Stimulated activated CD4-positive, alpha-beta T cell treated with anti-CD3 and anti-CD28 coated beads, Interleukin-4, amount 100 ng/mL, for 48 hours (primary cell): ENCODE measurements around the gene RASSF5.

Experiments
- DNase-seq, 2 donors: peaks; one replicate each; pipeline ENCODE4 v3.0.0-alpha.2; 2020; ENCODE audit warnings: low read depth in 2 of 2

Gene RASSF5

DNA sequence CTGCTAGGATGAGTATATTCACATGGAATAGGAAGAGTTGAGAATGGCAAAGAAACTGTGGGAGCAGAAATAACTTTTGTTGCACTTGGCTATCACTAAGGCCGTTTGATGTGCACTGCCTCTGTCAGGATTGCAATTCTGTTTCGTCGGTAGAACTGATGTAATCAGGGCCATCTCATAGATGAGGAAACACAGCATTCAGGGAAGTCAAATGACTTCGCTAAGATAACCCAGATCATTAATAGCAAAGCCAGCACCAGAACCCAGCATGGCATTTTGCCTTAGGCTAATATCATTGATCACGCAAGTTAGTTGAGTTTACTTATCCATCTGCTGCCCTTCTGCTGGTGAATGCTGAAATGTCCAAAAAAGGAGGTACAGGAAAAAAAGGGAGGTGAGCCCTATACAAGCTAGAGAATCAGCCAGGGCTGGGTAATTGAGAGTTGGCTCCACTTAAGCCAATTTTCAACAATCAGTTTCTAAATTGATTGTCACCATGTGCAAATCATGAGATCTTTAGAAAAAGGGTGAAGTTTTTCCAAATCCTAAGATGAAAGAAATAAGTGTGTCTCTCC lies 7.6 kb downstream of the RASSF5 start:
- DNase-seq, result no peak

DNA sequence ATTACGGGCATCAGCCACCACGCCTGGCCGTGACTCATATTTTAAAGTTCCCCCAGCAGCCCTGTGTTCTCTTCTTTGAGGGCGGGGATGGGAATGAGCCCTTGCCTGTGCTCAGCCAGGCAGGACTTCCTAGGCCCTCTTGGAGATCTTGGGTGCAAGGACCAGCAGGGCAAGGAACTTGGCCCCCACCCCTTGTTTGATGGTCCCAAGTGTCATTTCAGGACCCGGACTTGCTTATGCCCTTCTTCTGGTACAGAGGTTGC lies 9.3 kb downstream of the RASSF5 start:
- DNase-seq, result no peak

DNA sequence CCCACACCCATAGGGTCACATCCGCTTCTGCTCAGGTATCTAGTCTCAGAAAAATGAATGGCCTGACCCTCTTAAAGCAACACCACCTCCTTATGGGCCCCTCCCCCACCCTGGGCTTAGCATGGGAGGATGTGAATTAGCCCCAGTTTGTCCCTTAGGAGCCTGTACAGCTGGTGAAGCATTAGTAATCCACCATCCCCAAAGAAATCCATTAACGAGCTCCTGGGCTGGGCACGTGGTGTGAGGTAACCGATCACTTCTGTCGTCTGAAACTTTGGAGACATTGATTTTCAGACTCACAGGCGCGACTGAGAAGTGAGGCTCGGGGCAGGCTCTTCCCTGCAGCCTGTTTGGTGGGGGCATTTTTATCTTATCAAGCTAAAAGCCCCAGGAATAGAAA lies 10.5 kb downstream of the RASSF5 start:
- no peak for DNase-seq

DNA sequence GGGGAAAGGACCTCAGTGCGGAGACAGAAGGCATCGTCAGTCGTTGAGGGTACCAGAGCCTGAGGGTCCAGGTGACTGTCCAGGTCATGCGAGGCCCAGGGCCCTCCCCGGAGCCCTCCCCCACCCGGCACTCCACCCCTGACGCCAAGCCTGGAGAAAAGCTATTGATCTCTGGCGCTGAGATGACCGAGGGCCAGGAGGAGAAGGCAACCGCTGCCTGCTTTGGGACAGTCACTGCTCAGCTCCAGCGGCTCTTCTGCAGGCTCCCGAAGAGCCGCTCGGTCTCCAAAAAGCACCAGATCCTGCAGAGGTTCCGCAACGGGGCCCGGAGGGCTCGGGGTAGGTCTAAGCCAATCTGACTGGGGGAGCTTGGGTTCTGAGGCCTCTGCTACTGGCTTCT lies 10.9 kb downstream of the RASSF5 start:
- DNase-seq, result no peak

DNA sequence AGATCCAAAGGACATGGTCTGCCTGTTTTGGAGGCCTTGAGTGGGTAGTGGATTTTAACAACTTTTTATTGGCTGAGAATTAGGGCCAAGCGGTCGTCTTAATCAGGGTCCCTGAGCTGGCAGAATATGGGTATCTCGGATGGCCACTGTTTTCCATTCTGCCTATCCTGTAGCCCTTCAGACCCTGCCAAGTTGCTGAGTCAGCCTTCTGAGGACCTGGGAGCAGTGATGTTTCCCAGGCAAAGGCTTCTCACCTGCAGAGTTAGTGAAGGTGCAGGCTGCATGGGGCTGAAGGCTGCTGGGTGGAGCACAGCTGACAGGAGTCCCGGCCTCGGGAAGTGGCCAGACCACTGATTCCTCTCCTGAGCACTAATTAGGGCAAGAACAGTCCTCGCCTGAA lies 11.4 kb downstream of the RASSF5 start:
- DNase-seq, result no peak

DNA sequence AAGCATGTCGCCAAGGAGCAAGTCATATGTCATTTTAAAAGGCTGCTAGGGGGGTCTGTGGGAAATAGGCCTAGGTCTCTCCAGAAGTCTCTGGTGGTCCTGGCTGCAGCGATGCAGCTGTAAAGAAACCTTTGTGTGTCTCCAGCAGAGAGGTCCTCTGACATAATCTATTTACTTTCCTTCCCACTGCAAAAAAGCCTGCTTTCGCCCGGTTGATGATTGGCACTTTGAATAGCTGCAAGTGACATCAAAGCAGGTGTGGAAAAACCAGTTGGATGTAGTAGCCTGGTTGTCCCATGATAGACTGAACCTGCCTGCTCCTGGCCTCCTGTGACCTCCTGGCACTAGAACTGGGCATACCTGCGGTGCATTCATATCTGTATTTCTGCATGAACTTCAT lies 13.8 kb downstream of the RASSF5 start:
- no peak for DNase-seq

DNA sequence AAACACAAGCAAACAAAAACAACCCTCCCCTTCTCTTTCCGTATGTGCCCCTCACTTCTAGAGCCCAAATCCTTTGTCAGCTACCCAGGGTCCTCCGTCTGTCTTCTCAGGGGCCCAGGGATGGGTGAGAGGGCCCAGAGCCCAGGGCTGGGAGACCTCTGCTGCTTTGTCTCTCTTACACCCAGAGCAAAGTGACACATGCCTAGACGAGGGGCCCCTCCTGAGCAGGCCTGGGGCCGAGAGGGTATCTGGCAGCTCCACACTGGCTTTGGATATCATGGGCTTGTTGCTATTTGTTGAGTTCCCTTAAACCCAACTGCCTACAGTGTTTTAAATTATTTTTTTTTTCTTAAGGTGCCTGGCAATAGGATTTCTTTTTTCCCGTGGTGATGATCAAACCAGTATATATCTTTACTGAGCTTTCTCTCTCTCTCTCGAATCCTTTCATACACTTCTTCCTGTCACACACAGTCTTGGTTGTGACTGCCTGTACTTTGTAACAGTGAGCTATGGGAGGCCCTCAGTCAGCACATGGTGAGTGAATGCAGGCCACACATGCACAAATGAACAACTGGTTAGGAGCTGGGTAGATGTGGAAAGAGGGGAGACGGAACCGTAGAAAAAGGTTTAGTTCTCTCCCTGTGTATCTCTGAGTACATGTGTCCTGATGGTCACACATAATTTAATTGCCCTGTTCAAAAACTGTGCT lies 14.5 kb downstream of the RASSF5 start:
- no peak for DNase-seq

DNA sequence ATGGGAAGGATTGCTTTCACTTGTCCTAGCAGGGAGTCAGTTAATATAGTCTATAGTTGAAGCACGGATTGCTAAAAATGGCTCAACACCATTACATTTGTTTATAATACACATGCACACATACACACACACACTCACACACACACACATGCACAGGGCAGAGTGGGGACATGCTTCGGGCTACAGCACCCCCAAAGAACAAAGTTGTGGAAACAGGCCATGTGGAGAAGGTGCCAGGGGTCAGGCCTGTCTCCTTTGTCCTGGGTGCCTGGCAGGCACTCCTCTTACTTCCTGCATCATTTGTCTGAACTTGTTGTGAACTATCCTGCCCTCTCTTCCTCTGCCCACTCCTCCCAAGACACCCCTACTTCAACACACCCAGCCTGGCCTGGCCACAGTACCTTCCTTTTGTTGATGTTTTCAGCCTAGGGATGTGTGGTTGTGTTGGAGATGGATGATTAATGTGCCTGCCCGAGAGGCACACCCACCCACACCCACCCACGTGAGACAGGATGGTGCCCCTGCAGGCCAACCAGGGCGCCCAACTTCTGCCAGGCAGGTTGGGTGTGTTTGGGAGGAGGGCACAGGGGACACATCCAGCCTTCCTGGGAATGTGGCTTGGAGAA lies 17.5 kb downstream of the RASSF5 start:
- no peak for DNase-seq

DNA sequence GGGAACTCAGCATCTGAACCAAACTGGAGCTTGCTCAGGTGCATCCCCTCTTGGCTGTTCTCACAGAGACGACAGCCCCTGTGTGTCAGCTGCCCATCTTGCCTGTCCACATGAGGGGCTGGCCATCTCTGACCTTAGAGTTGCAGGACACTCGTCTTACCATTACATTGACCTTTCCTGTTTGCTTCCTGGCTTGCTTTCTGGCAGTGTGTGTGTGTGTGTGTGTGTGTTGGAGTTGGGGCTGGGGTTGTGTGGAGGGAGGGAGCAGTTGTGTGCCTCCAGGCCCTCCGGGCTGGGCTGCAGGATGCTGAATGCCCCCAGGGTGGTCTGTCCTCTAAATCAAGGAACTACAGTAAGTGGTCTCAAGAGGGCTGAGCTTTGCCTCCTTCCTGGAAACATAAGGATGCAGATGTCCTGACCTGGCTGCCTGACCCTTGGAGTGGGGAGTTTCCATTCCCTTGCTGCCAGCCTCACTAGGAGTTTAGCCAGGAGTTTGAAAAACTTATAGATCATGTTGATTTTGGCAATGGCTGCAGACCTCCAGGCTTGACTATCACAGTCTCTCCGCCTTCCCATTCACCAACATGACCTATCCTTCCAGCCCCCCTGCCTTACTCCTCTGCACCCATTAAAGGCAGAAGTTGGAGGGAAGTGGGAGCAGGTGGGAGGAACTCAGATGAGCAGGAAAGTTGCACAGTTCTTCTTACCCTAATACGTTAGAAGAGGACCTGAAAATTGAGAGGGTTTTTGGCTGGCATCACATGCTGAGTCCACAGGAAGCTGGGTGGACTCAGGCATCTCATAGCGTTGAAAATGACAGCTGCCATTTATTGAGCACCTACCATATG lies 19.0 kb downstream of the RASSF5 start:
- DNase-seq, result no peak

DNA sequence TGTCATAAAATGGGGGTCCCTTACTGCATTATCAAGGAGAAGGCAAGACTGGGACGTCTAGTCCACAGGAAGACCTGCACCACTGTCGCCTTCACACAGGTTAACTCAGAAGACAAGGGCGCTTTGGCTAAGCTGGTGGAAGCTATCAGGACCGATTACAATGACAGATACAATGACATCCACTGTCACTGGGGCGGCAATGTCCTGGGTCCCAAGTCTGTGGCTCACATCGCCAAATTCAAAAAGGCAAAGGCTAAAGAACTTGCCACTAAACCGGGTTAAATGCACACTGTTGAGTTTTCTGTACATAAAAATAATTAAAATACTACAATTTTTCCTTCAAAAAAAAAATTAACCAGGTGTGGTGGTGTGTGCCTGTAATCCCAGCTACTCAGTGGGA lies 22.1 kb downstream of the RASSF5 start:
- no peak for DNase-seq

DNA sequence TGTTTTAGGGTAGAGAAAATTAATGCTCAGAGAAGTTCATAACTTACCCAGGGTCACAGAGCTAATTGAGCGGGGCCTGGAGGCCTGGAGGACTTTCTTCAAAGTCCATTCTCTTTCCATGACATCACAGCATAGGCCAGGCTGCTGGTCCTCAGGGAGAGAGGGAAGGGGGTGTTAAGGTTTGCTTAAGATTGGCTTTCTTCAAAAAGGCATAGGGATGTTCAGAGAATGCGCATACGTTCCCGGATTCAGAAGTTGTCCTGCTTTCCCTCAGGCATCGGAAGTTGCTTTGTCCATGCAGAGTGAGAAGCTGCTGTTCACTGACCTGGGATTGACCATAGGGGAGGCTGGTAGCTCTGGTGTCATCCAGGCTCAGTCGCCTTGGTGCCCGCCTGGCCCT lies 25.0 kb downstream of the RASSF5 start:
- no peak for DNase-seq

DNA sequence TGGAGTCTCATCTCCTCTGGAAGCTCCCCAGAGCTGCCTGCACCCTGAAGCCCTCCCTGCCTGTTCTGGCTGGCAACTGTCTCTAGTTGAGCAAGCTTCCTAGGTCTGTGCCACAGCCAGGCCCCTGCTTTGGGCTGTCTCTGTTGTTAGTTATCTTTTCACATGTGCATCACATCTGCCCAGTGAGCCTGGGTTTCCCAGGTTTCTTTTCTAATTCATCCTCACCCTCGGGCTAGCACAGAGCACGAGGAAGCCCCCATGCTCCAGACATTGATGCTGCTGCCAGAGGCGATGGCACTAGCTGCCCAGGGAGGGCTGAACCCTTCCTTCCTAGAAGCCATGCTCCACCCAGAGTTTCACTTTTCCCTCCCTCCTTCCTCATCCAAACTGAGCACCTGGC lies 27.2 kb downstream of the RASSF5 start:
- DNase-seq, result no peak

DNA sequence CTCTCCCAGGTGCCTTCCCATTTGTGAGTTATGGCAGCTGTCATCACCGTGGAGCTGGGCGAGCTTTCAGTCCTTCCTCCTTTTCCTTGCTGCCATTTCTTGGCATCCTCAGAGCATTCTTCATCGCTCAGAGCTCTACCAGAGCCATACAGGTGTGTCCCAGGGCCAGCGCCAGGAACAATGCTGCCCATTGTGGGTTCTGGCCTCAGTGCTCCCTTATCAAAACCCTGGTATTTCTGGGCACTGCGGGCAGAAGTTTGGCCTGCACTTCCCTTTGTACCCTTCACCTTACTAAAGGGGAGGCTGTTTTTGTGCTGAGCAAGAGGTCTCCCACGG lies 28.5 kb downstream of the RASSF5 start:
- DNase-seq, result no peak

DNA sequence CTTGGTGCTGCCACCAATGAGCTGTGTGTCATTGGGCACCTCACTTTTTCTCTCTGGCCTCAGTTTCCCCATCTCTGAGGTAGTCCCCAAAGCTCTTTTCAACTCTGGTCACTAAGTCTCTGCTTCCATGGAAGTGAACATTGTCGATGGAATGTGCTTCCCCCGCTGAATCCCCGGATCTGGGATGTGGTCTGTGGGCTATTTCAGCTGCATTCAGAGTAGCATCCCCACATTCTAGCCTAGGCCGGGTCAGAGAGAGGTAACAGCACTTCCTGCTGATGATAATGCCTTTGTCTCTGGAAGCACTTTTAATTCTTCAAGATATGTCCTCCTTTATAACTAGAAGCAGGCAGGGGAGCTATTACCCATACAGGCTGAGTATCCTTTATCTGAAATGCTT lies 29.8 kb downstream of the RASSF5 start:
- no peak for DNase-seq

DNA sequence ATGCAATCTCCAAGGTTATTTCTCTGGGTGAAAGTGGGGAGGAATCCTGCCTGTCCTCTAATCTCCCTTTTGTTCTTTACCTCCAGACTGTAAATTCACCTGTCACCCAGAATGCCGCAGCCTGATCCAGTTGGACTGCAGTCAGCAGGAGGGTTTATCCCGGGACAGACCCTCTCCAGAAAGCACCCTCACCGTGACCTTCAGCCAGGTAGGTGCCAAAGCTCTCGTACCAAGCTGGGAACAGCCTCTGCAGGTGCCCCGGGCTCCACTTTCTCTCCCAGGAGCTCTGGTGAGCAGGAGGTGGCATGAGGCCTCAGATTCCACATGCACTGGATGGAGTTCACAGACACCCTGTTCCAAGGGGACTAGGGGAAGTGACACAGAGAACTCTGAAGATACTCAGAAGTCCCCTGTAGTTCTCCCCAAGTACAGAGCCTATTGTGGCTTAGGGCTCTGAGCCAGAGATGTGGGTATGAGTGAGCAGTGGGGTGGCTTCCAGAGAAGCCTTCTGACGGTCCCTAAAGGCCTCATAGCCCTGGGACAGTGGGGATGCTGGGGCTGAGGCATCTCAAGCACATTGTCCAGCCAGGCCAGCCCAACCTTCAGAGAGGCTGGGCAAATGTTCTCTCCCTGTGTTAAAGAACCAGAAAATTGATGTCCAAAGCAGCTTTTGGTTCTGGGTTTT lies 30.9 kb downstream of the RASSF5 start:
- DNase-seq, result no peak

DNA sequence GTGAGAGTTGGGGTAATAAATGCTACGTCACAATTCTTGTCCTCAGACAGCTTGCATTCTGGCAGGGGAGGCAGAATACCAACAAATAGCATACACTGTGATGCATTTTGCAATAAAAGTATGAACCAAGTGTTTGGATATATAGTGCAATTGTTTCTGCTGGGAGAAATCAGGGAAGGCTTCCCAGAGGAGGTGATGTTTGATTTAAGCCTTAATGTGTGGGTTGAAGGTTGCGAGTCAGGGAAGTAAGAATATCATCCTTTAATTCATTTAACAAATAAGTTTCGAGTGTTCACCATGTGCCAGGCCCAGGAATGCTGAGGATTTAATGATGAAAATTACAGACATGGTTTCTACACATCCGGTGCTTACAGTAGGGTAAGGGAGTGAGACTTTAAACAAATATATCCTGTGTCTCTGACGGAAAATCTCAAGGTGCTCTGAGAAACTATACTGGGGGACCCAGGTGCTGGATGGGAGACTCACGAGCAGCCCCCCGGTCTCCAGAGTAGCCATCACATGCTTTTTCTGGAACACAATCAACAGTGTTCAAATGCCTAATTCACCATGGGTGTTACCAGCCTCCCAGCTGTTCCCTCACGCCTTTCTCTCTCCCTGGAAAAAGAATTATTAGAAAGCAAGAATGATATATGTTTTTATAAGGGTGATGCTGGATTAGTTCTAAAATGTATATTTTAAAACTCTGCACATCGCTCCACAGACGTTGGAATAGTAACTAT lies 31.7 kb downstream of the RASSF5 start:
- no peak for DNase-seq

DNA sequence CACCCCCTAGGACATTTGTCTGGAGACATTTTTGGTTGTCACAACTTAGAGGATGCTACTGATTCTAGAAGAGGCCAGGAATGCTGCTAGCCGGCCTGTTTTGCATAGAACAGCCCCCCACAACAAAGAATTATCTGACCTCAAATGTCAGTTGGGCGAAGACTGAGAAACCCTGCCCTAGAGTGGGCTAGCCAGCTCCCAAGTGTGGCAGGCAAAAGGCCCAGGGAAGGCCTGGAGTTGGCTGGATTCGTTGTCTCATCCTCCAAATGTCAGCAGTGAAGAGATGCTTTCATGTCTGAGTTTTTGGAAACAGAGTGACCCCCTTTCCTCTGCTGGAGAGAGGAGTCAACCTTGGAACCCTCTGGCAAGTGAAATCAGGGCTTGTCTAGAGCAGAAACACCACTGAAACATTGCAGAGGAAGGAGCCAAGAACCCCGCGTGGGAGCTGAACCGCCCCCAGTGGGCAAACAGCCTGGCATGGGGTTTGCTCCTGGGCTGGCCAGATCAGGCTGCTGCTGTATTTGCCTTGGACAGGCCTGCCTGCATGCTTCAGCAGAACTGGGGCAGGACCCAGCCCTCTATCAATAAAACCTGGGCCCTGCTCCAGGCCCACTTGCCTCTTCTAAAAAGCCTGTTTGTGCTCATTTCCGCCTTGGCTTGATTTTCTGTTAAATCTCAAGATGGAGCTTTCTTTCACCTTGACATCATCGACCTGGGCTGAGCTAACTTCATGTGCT lies 32.9 kb downstream of the RASSF5 start:
- no peak for DNase-seq

DNA sequence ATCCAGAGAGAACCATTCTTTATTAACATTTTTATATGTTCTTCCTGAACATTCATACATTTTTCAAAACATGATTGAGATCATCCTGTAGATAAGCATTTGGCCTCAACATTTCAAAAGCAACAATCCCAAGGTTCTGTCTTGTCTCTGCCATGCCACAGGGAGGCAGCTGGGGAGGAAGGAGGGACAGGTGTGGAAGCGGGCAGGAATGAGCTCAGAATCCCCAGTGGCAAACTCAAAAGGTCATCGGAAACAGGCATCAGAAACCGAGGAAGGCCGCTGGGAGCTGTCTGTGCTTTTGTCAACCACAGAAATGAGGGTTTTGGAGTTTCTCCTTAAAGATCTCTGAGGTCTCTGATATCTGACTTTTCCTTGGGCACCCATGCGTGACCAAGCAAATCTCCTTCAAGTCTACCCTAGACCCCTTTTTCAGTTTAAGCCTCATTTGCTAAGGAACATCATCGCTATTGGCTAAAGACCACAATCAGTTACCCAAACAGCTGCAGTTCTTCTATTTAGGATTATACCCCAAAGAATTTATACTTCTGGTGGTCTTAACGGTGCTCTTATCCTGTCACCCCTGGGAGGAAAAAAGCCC lies 34.0 kb downstream of the RASSF5 start:
- DNase-seq, result no peak

DNA sequence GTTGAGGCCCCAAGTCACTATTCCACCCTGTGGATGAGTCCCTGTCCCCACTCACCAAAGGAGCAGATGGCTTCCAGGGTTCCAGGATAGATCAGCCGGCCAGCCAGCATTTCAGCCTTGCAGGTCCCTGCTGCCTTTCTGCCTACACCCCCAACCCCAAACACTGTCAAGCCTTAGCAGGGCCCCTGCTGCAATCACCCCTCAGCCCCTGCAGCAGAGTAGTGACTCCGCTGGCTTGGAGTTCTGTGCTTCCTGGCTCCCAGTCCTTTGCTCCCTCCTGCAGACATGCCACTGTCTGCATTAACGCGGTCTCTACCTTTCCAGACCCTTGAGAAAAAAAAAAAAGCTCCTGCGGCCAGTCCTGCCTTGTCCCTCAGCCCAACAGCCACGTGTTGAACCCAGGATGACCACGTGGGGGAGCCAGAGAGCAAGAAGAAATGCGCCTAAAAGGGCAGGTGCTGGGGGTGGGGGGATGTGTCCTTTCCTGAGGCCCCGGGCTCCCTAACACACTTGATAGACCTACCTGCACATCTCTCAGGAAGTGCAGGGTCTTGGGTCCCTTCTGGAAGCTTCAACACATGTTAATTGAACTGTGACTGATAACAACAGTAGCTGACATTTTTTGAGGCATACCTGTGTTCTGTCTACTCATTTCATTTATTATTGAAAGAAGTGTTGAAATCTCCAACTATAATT lies 37.4 kb downstream of the RASSF5 start:
- peak; percentile 74 to 85 for DNase-seq

DNA sequence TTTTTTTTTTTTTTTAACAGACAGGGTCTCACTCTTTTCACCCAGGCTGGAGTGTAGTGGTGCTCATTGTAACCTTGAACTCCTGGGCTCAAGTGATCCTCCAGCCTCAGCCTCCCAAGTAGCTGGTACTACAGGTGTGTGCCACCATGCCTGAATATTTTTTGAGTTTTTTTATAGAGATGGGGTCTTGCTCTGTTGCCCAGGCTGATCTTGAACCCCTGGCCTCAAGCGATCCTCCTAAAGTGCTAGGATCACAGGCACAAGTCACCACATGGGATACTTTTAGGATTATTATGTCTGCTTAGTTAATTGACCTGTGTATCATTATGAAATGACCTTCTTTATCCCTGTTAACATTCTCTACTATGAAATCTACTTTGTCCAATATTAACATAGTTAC lies 38.0 kb downstream of the RASSF5 start:
- no peak for DNase-seq
